Skeletal muscle satellite cell (primary cell): Measurements from ENCODE around the gene COX17.

Experiments used
- H3K27me3 ChIP-seq: 2 replicates; pipeline ENCODE4 v1.7.0; 2013; ENCODE audit warnings: low read length; ENCODE audit not compliant: control insufficient read depth, insufficient read depth
- H3K36me3 ChIP-seq: 2 replicates; pipeline ENCODE4 v1.7.0; 2013; ENCODE audit warnings: mild to moderate bottlenecking, control low read depth, low read length; ENCODE audit not compliant: insufficient read depth
- H3K4me1 ChIP-seq: 2 replicates; pipeline ENCODE4 v1.7.0; 2013; ENCODE audit warnings: low read length; ENCODE audit not compliant: control insufficient read depth, insufficient read depth
- H3K4me2 ChIP-seq: 2 replicates; pipeline ENCODE4 v1.7.0; 2013; ENCODE audit warnings: mild to moderate bottlenecking, low read length
- H3K4me3 ChIP-seq: 2 replicates; pipeline ENCODE4 v1.7.0; 2013; ENCODE audit warnings: low read length
- H3K9ac ChIP-seq: 2 replicates; pipeline ENCODE4 v1.7.0; 2013; ENCODE audit warnings: mild to moderate bottlenecking, low read depth, low read length, moderate library complexity
- H3K9me3 ChIP-seq: replicated peaks from 2 replicates; pipeline ENCODE4 v1.7.0; 2013; ENCODE audit warnings: mild to moderate bottlenecking, control low read depth, low read length

The COX17 gene

GRCh38 chr3:119627461-119627860 lies 49.7 kb downstream of the COX17 start:
- H3K27me3 ChIP-seq: no peaks in the 10 kb centered on the region
- no peak overlapping the region for H3K4me2 ChIP-seq
- no peak overlapping the region for H3K9ac ChIP-seq
- H3K36me3 ChIP-seq: no peaks in the 10 kb centered on the region
- no peak overlapping the region for H3K4me3 ChIP-seq
- peaks cover 36% of the 10 kb centered on the region for H3K4me1 ChIP-seq
- H3K9me3 ChIP-seq: no peaks in the 10 kb centered on the region

- H3K4me3 ChIP-seq: no peak overlapping the region
- H3K9me3 ChIP-seq: no peaks in the 10 kb centered on the region
- H3K36me3 ChIP-seq: no peaks in the 10 kb centered on the region
- peaks cover 37% of the 10 kb centered on the region for H3K4me1 ChIP-seq
- H3K27me3 ChIP-seq: no peaks in the 10 kb centered on the region
- no peak overlapping the region for H3K4me2 ChIP-seq
- H3K9ac ChIP-seq: no peak overlapping the region
Observed at GRCh38 chr3:119626196-119626595, 51.0 kb downstream of the COX17 start.

- Histone ChIP-seq H3K9ac (no peak overlapping the region), H3K4me3 (no peak overlapping the region), H3K27me3 (no peaks in the 10 kb centered on the region), H3K4me2 (no peak overlapping the region), H3K36me3 (no peaks in the 10 kb centered on the region), H3K4me1 (peaks cover 38% of the 10 kb centered on the region), H3K9me3 (no peaks in the 10 kb centered on the region)
Observed at GRCh38 chr3:119625451-119626153, 51.6 kb downstream of the COX17 start.

GRCh38 chr3:119624002-119624720 lies 53.0 kb downstream of the COX17 start:
- Histone ChIP-seq H3K9ac (no peak overlapping the region), H3K27me3 (no peaks in the 10 kb centered on the region), H3K4me2 (no peak overlapping the region), H3K4me1 (peaks cover 28% of the 10 kb centered on the region), H3K36me3 (no peaks in the 10 kb centered on the region), H3K4me3 (no peak overlapping the region), H3K9me3 (no peaks in the 10 kb centered on the region)

- peaks cover 13% of the 10 kb centered on the region for H3K4me1 ChIP-seq
- no peak overlapping the region for H3K4me3 ChIP-seq
- no peaks in the 10 kb centered on the region for H3K9me3 ChIP-seq
- no peak overlapping the region for H3K4me2 ChIP-seq
- H3K9ac ChIP-seq: no peak overlapping the region
- no peaks in the 10 kb centered on the region for H3K27me3 ChIP-seq
- H3K36me3 ChIP-seq: no peaks in the 10 kb centered on the region
Observed at GRCh38 chr3:119620899-119621298, 56.3 kb downstream of the COX17 start.
